Adrenal gland (tissue), 5 donors: ENCODE measurements around the gene CLASP2.

Experiments
- CTCF ChIP-seq, 6 experiments: fragments of 450-650 bp in 4 of 6; fragments of 200-600 bp in 2 of 6; sonication (generic) in 1 of 6; IDR thresholded peaks; 1 replicate in 5 of 6; 2 replicates in 1 of 6; pipeline versions ENCODE4 v1.5.1 to v1.8.0; 2016 to 2021; ENCODE audit warnings: antibody characterized with exemption in 6 of 6, mild to moderate bottlenecking in 2 of 6, moderate library complexity in 1 of 6
- POLR2A ChIP-seq, 2 donors: fragments of 450-650 bp; IDR thresholded peaks; one replicate each; pipeline ENCODE4 v1.6.1; 2017; ENCODE audit warnings: antibody characterized with exemption in 2 of 2, mild to moderate bottlenecking in 2 of 2, moderate library complexity in 1 of 2
- donor health status: DM: no; HTN: no; CAD: no.

DNA sequence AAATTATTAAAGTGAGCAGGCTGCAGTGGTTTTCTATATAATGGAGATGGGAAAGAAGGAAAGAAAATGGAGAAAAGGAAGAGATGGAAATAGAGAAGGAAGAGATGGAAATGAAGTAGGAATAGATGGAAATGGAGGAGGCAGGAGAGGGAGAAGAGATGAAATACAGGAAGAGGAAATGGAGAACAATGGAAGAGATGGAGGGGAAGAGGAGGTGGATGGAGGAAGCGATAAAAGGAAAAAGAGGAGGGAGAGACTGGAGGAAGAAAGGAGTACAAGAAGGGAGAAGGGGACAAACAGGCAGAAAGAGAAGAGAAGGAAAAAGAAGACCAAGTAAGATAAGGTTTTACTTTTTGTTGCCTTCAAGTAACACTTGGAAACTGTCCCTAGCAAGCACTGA, 67.6 kb downstream of the CLASP2 start:
- TF ChIP-seq CTCF (IDR thresholded peaks at IDR 0.05) (no peak), POLR2A (IDR thresholded peaks at IDR 0.05) (no peak)
